ENCODE data around the gene METTL1.

- no peak for TF ChIP-seq POLR2AphosphoS5 (IDR thresholded peaks at IDR 0.05)
- TF ChIP-seq, protein P1, sequence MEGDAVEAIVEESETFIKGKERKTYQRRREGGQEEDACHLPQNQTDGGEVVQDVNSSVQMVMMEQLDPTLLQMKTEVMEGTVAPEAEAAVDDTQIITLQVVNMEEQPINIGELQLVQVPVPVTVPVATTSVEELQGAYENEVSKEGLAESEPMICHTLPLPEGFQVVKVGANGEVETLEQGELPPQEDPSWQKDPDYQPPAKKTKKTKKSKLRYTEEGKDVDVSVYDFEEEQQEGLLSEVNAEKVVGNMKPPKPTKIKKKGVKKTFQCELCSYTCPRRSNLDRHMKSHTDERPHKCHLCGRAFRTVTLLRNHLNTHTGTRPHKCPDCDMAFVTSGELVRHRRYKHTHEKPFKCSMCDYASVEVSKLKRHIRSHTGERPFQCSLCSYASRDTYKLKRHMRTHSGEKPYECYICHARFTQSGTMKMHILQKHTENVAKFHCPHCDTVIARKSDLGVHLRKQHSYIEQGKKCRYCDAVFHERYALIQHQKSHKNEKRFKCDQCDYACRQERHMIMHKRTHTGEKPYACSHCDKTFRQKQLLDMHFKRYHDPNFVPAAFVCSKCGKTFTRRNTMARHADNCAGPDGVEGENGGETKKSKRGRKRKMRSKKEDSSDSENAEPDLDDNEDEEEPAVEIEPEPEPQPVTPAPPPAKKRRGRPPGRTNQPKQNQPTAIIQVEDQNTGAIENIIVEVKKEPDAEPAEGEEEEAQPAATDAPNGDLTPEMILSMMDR (IDR thresholded peaks at IDR 0.05) = no peak
These were observed 2.3 kb downstream of the METTL1 start for GRCh38 chr12:57769594-57769993.

All from esophagus muscularis mucosa (tissue), 3 donors.